GM21576 (cell line): Measurements from ENCODE around the gene THTPA.

Experiments
- ATAC-seq: cut with Tn5 transposase; IDR thresholded peaks from one replicate; pipeline ENCODE4 v1.9.1; 2021; ENCODE audit warnings: mild to moderate bottlenecking, moderate library complexity; ENCODE audit not compliant: unreplicated experiment

Gene THTPA

GRCh38 chr14:23566112-23566777 is 10.2 kb downstream of the THTPA start:
- ATAC-seq: no peak

GRCh38 chr14:23566778-23567185 is 10.7 kb downstream of the THTPA start:
- ATAC-seq: no peak

- peak; percentile 89 for ATAC-seq
Observed at GRCh38 chr14:23567186-23568020, 11.3 kb downstream of the THTPA start, which contains the start of gene AP1G2. TSS of gene AP1G2 (minus strand) at chr14:23567791. CDS start at chr14:23567314, 477 bp downstream.

- ATAC-seq: no peak
Observed at GRCh38 chr14:23568021-23568599, 12.0 kb downstream of the THTPA start.

GRCh38 chr14:23568600-23569331 is 12.7 kb downstream of the THTPA start:
- no peak for ATAC-seq

GRCh38 chr14:23569443-23570151 is 13.5 kb downstream of the THTPA start:
- no peak for ATAC-seq

GRCh38 chr14:23570806-23571483 is 14.9 kb downstream of the THTPA start:
- ATAC-seq: no peak

- ATAC-seq: no peak
Observed at GRCh38 chr14:23571701-23572523, 15.8 kb downstream of the THTPA start.

GRCh38 chr14:23572524-23572828 is 16.4 kb downstream of the THTPA start:
- no peak for ATAC-seq

GRCh38 chr14:23572836-23573235 is 16.8 kb downstream of the THTPA start:
- ATAC-seq: no peak

GRCh38 chr14:23573384-23574015 is 17.4 kb downstream of the THTPA start:
- no peak for ATAC-seq

GRCh38 chr14:23577004-23577681 is 21.1 kb downstream of the THTPA start:
- no peak for ATAC-seq

- ATAC-seq: no peak
Observed at GRCh38 chr14:23577710-23578392, 21.8 kb downstream of the THTPA start.

- ATAC-seq: no peak
Observed at GRCh38 chr14:23578560-23579310, 22.7 kb downstream of the THTPA start, which contains the start of gene JPH4. TSS of gene JPH4 (minus strand) at chr14:23578790. CDS start at chr14:23577453, 1,337 bp downstream.

- no peak for ATAC-seq
Observed at GRCh38 chr14:23579311-23579630, 23.2 kb downstream of the THTPA start.

- ATAC-seq: no peak
Observed at GRCh38 chr14:23579739-23580138, 23.7 kb downstream of the THTPA start.
